Left ventricle myocardium inferior (tissue), 1 donor: ENCODE measurements around the gene C11orf21. TPM values are rescaled to one million over a fixed set of nuclear protein-coding genes. Genes with fewer than 3 reads are reported as not detected.

Experiments used
- DNase-seq: peaks from one replicate; pipeline ENCODE4 v3.0.0-alpha.2; 2020
- H3K27ac ChIP-seq: fragments of 200-600 bp; replicated peaks from 2 replicates; pipeline ENCODE4 v1.8.0; 2021
- H3K27me3 ChIP-seq: fragments of 200-600 bp; 2 replicates; pipeline ENCODE4 v1.8.0; 2021; ENCODE audit warnings: low read depth
- H3K36me3 ChIP-seq: fragments of 200-600 bp; 2 replicates; pipeline ENCODE4 v1.8.0; 2021
- H3K4me1 ChIP-seq: fragments of 200-600 bp; 2 replicates; pipeline ENCODE4 v1.8.0; 2021
- H3K4me3 ChIP-seq: fragments of 200-600 bp; 2 replicates; pipeline ENCODE4 v1.8.0; 2021; ENCODE audit warnings: mild to moderate bottlenecking, moderate library complexity
- H3K9me3 ChIP-seq: fragments of 200-600 bp; replicated peaks from 2 replicates; pipeline ENCODE4 v1.8.0; 2021
- CTCF ChIP-seq: fragments of 200-600 bp; IDR thresholded peaks from 2 replicates; pipeline ENCODE4 v1.8.0; 2021; ENCODE audit warnings: antibody characterized with exemption, mild to moderate bottlenecking, borderline replicate concordance
- intact Hi-C: fragments of 100-400 bp; cut with micrococcal nuclease; formaldehyde crosslinking; loops from one replicate; pipeline ENCODE4 v1.11.0; 2022
- total RNA-seq: library from RNA; stranded (reverse); fragmentation: NEBNext Ultra II Directional; extraction: Animal tissue kit (Norgen Biotek cat#: 25700); gene quantifications from one replicate; pipeline ENCODE4 v1.2.1, GENCODE V29; 2021
- donor health status: DM: no; HTN: yes; CAD: no; lungs with severe emphysema.

C11orf21 gene
- total RNA-seq, 1 donor from 2014 or later, result 36.0 TPM

GRCh38 chr11:2264366-2265053, 37.2 kb downstream of the C11orf21 start:
- H3K4me1 ChIP-seq, result peaks cover 10% of the 10 kb centered on the region
- DNase-seq, result no peak
- no peak overlapping the region for H3K27ac ChIP-seq
- no peaks in the 10 kb centered on the region for H3K9me3 ChIP-seq
- intact Hi-C loops, result no loop called here
- H3K36me3 ChIP-seq, result no peaks in the 10 kb centered on the region
- H3K4me3 ChIP-seq, result no peak overlapping the region
- no peak for TF ChIP-seq CTCF
- peaks cover 77% of the 10 kb centered on the region for H3K27me3 ChIP-seq

GRCh38 chr11:2263724-2264360, 37.9 kb downstream of the C11orf21 start:
- Histone ChIP-seq H3K27me3 (peaks cover 75% of the 10 kb centered on the region), H3K9me3 (no peaks in the 10 kb centered on the region), H3K4me3 (no peak overlapping the region), H3K36me3 (no peaks in the 10 kb centered on the region), H3K4me1 (peaks cover 3% of the 10 kb centered on the region), H3K27ac (no peak overlapping the region)
- intact Hi-C loops, result no loop called here
- no peak for DNase-seq
- TF ChIP-seq CTCF, result no peak

GRCh38 chr11:2263071-2263565, 38.6 kb downstream of the C11orf21 start:
- no peak for TF ChIP-seq CTCF
- Histone ChIP-seq H3K4me3 (no peak overlapping the region), H3K27me3 (peaks cover 72% of the 10 kb centered on the region), H3K36me3 (no peaks in the 10 kb centered on the region), H3K27ac (no peak overlapping the region), H3K4me1 (no peaks in the 10 kb centered on the region), H3K9me3 (no peaks in the 10 kb centered on the region)
- intact Hi-C loops, result no loop called here
- DNase-seq, result no peak

- intact Hi-C loops, result no loop called here
- Histone ChIP-seq H3K27ac (no peak overlapping the region), H3K4me3 (no peak overlapping the region), H3K36me3 (no peaks in the 10 kb centered on the region), H3K27me3 (peaks cover 66% of the 10 kb centered on the region), H3K4me1 (no peaks in the 10 kb centered on the region), H3K9me3 (no peaks in the 10 kb centered on the region)
- DNase-seq, result no peak
- no peak for TF ChIP-seq CTCF
These were observed 39.2 kb downstream of the C11orf21 start for GRCh38 chr11:2262301-2263070.

GRCh38 chr11:2261436-2262230, 40.1 kb downstream of the C11orf21 start:
- DNase-seq, result no peak
- intact Hi-C loops, result no loop called here

More at GRCh38 chr11:2261436-2262230, 40.1 kb downstream of the C11orf21 start:
- H3K36me3 ChIP-seq, result no peaks in the 10 kb centered on the region
- peaks cover 58% of the 10 kb centered on the region for H3K27me3 ChIP-seq
- no peak for TF ChIP-seq CTCF
- H3K4me1 ChIP-seq, result no peaks in the 10 kb centered on the region
- H3K27ac ChIP-seq, result no peak overlapping the region
- no peaks in the 10 kb centered on the region for H3K9me3 ChIP-seq
- no peak overlapping the region for H3K4me3 ChIP-seq
